GM19455 (cell line): ENCODE data around the gene FAM228B.
"Not testable (repeated sequence)": the region's sequence is repeated elsewhere in the genome, so short reads cannot be mapped to it uniquely, and the experiment has no call there.

Experiments
- ATAC-seq: cut with Tn5 transposase; IDR thresholded peaks from one replicate; pipeline ENCODE4 v1.9.1; 2021; ENCODE audit not compliant: unreplicated experiment

FAM228B gene

DNA sequence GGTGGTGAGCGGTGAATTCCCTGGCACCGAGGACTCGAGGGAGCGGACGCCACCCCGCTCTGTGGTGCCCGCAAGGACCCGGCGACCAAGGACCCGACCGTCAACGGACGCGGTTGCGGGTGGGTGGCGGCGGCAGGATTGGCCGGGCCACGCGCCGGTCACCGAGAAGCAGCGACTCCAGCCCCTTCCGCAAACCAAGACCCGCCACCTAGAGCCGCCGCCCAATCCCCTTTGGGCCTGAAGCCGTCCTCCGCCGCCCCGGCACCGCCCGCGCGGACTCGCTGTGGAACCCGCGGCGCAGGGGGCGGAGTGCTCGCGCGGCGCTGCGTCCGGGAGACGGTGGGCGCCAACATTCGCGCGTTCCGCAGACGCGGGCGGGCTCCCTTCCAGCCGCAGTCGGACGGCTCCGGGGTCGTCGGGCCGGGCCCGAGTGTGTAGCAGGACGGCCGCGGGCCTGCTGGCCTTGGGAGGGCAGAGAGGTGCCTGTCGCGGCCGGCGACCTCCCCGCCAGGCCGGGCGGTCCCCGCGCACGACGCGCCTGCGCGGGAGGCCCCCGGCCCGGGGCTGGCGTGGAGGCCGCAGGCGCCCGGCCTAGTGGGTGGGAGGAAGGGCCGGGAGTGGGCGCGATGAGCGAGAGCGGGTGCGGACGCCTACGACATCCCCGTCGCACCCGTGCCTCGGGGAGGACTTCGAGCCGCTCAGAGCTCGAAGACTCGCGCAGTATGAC is at the start of gene FAM228B, which contains the start of gene PFN4:
TSS of gene FAM228B (plus strand) at position 275 of the 727 bp plus-strand sequence. CDS start 893 bp downstream, outside the sequence.
TSS of gene PFN4 (minus strand) at position 140 of the 727 bp plus-strand sequence. CDS start 799 bp downstream, outside the sequence.
- ATAC-seq, result peak; percentile 96

DNA sequence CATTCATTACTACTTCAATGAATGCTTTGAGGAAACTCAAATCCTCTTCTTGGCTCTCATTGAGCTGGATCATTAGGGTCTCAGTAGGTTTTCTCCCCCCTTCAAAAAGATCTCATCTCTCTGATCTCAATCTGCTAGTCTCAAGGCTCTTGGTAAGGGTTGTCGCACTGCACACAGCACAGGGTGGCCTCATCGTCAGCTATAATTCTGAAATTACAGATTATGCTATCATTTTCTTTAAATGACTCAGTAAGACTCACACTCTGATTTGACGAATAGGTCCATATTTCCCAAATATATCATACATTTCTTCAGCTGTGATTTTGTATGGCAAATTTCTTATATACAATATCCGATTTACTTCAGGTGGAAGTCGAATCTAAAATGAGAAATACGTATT is 49.5 kb upstream of the FAM228B start:
- ATAC-seq, result no peak

DNA sequence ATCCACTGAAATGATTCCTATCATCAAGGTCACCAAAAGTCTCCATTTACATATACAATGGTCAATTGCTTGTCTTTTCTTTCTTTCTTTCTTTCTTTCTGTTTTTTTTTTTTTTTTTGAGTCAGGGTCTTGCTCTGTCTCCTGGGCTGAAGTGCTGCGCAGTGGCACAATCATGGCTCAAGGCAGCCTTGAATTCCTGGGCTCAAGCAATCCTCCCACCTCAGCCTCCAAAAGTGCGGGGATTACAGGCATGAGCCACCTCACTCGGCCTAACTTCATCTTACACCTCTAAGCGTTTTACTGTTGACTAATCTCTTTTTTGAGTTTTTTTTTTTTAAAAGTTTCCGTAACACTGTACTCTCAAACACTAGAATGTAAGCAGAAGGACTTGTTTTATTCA is 48.0 kb upstream of the FAM228B start:
- ATAC-seq, result no peak

DNA sequence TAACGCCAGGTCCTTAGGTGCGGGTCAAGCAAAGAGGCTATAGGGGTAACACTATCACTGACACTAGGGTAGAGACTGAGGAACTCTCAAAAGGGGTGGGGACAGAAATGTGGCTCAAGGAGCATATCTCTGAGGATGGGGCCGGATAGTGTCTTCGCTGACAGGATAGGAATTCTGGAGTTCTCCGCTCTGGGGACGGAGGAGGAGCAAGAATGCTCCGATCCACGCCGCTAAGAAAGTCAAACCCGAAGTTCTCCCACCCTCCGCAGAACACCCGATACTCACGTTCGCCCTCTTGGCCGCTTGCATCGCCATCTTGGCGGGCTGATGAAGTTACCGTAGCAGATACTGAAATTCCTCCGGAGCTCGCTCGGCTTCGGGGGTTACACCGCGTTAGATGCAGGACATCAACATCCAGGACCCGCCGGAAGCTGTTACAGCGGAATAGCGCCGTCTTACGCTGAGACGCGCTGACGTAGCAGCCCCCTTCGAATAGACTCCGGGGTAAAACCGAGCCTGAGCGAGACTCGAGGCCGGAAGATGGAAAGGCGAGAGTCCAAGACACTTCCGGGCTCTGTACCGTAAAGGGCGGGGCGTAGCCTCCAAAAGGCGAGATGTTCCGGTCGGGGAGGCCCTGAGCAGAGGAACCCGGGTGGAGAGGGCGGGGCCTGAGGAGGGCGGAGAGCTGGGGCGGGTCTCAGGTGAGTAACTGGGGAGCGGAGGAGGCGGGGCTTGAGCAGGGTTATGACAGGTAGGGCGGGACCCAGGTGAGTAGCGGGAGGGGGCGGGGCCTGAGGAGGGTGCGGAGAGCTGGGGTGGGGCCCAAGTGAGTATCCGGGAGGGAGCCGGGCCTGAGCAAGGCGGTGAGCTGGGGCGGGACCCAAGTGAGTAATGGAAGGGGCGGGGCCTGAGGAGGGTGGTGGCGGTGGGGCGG is 47.1 kb upstream of the FAM228B start, which contains the start of gene SF3B6:
TSS of gene SF3B6 (minus strand) at position 412 of the 934 bp plus-strand sequence. CDS start at position 315, 97 bp downstream.
- ATAC-seq, result peak; percentile 95

DNA sequence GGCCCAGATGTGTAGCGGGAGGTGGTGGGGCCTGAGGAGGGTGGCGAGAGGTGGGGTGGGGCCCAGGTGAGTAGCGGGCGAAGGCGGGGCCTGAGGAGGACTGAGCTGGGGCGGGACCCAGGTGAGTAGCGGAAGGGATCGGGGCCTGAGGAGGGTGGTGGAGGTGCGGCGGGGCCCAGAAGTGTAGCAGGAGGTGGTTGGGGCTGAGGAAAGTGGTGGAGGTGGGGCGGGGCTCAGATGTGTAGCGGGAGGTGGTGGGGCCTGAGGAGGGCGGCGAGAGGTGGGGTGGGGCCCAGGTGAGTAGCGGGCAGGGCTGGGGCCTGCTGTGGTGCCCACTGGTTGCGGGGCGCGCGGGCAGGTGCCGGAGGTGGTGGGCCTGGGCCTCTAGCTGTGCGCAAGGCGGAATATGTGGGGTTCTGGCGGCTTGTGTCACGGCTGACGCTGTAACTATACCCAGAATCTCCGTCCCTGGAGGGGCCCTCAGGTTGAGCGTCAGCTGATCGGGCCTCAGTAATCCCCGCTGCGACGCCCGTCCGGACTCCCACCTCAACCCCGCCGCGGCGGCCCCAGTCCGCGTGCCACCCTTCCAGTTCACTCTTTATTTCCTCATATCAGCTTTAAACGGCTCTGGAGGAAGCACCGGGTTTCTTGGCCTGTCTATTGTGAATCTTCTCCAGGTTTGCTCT is 46.3 kb upstream of the FAM228B start:
- ATAC-seq, result peak; percentile 7

DNA sequence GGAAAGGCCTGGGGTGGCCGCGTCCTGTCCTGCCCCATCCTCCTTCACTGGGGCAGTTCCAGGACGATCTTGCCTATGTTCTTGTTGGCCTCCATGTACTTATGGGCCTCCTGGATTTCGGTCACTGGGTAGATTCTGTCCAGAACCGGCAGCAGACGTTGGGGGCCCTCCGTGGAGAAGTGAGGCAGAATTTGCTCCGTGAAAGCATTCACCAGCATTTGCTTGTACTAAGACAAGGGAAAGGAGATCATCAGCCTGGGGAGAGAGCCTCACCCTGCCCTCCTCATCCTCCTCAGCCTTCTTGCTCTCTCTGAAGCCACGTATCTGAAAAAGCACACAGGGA is 45.8 kb upstream of the FAM228B start:
- ATAC-seq, result no peak

DNA sequence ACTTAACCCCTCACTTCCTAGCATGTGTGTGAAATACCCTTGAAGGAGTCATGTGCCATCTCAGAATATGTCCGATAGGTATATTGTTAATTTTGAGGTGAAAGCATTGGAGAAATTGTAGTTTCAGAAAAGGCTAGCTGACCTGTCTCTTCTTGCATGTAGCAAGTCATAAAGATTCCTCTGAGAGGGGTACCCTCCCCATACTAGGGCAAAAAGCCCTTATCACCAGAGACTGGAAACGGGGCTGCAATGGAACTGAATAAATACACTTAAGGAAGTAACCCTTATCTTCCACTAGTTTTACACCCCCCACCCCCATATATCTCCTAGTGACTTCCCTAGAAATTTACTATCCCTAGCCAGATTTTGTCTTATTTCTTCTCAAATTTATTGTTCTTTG is 45.4 kb upstream of the FAM228B start:
- ATAC-seq, result no peak

DNA sequence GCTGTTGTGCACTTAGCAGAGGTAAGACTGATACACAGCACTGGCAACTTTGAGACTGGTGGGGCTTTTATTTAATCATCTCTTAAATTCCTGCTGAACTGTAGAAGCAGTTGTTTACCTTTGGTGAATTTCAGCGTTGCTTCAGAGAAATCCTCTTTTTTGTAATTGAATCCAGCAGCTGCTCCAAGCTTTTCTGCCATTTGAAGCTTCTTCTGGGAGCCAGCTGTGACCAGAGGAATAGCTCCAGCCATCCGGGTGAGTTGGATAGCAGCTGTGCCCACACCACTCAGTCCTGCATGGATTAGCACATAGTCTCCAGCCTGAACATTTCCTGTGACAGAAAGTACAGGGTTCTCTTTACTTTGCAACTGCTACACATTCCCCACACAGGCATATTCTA is 42.6 kb upstream of the FAM228B start:
- no peak for ATAC-seq

DNA sequence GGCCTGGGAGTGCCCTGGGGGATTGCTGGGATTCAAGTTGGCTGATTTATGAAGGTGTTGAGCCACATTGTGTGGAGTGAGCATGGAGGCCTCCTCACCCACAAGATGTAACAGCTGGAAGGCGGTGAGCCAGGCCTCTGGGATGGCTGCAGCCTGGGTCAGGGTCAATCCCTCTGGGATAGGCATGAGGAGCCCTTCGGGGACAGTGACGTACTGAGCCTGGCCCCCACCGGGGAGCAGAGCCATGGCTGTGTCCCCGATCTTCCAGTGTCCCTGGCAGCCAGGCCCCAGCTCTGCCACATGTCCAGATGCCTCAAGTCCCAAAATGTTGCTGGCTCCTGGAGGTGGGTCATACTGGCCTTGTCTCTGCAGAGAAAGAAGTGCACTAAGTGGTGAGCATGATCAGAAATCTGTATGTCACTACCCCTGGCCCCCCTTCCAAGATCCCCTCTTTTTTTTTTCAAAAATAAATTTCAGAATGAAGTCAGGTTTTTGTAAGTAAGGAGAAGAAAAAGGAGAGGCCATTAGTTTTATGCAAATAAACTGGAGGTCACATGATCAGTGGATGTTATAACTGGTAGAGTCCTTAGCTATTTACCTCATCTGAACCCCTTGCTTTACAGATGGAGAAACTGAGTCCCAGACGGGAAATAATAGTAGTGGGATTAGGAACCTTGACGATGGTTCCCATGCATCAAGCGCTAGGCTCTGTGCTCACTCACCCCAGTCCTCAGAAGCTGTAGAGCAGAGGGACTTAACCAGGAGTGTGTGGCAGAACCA is 40.3 kb upstream of the FAM228B start:
- ATAC-seq, result no peak

DNA sequence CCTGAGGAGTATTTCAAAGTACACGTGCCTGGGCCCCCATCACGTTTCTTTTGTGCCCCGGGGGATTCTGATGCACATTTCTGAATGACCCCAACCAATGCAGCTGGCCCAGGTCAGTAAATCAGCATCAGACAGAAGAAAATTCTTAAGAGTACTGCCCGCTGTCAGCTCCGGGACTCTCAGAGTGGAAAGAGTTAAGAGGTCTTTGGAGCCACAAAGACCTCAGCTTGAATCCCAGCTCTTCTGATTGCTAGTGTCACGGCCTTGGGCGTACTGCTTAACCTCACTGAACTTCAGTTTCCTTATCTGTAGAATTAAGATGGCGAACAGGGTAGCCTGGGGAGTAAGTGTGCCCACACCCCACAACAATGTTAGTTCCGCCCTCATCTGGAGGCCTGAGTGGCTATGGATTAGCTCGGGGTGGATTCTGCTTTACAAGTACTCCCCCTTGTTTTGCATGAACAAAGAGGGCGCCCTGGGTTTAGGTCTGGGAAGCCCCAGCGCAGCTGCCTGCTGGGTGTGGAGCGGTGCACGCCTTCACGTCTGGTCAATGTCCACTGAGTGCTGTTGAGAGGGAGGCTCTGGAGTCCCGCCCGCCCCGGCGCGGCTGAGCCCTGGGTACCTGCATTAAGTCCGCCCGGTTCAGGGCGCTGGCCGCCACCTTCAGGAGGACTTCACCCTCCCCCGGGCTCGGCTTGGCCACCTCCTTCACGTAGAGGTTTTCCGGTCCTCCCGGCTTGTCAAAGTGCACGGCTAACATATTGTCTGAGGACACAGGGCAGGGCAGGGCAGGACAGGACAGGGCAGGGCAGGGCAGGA is 39.5 kb upstream of the FAM228B start:
- ATAC-seq, result peak; percentile 75

DNA sequence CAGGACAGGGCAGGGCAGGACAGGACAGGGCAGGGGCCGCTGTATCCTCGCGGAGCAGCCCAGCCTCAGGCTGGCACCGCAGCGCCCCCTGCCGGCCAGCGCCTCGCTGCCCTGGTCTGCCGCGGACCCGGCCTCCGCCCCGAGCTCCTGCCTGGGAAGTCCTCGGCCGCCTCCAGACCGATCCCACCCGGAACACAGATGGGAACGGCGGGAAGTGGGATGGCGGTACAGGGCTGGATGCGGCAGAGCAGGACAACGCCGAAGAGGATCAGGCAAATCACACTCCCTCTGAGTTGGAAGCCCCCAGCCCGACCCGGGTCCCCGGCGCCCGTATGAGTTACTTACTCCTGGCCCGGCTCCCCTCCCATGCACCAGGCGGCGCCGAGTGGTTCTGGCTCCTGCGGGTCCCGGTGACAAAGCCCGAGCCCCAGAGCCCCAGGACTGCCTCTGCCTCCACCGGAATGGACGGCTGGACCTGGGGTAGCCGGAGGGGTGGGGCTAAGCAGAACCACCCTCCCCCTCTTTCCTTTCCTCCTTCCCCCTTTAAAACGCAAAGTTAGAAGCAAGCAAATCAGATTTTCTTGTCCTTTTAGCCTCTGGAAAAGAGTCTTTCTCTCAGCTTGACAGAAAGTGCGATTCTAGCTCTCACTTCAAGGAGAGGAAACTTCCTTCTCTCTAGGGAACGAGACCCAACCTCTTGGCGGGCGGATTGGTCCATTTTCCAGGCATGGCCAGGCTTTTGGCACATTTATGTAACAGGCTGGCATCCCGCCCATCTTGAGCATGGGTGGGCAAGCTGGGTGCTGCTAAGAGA is 38.7 kb upstream of the FAM228B start, which contains the start of gene TP53I3:
TSS of gene TP53I3 (minus strand) at position 449 of the 814 bp plus-strand sequence. CDS start 508 bp downstream, outside the sequence.
- peak; percentile 79 for ATAC-seq

DNA sequence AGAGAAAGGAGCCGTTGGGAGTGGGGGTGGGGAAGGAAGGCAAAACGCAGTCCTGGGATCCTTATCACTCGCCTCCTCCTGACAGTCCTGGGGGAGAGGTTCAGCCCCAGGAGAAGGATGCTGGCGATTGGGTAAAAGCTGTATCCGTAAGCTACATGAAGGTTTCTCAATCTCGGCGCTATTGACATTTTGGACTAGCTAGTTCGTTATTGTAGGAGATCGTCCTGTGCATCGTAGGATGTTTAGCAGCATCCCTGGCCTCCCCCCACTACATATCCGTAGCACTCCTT is 38.1 kb upstream of the FAM228B start:
- no peak for ATAC-seq

DNA sequence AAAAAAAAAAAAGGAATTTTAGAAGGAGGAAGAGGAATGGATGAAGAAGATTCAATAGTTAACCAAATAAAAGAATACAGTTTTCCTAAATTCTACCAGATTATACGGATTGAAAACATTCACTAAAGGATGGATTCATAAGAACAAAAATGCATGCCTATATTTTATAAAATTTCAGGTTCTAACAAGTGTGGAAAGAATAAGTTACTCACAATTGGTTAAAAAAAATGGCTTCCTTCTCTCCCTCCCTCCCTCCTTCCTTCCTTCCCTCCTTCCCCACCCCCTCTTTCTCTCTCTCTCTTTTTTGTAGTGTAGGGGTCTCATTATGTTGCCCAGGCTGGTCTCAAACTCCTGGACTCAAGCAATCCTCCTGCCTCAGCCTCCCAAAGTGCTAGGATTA is 37.0 kb upstream of the FAM228B start:
- no peak for ATAC-seq

DNA sequence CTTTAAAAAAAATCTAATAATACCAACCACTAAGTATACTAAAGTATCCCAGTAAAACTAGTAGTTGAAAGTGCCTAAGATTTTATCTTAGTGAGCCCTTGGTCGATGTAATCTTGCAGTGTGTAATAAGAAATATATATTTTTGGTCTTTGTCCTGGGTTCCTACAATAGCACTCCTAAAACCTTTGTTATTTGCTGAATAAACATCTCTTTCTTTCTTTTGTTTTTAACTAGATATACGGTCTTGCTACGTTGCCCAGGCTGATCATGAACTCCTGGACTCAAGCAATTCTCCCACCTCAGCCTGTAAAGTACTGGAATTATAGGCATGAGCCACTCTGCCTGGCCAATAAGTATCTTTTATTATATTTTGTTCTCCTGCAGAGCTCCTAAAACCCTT is 36.2 kb upstream of the FAM228B start:
- ATAC-seq, result no peak

DNA sequence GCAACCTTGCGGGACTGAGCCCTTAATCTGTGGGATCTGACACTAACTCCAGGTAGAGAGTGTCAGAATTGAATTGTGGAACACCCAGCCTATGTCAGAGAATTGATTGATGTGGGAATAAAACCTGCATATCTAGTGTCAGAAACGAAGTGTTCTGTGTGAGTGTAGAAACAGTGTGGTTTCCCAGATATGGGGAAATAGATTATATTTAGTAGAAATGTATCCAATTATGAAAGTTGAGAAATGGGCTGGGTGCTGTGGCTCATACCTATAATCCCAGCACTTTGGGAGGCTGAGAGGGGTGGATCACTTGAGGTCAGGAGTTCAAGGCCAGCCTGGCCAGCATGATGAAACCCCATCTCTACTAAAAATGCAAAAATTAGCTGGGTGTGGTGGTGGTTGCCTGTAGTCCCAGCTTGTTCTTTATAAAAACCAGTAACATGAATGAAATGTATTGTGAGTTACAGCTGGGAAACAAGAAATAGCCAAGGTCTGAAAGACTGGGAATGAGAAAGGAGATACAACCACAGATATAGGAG is 34.4 kb upstream of the FAM228B start:
- no peak for ATAC-seq

DNA sequence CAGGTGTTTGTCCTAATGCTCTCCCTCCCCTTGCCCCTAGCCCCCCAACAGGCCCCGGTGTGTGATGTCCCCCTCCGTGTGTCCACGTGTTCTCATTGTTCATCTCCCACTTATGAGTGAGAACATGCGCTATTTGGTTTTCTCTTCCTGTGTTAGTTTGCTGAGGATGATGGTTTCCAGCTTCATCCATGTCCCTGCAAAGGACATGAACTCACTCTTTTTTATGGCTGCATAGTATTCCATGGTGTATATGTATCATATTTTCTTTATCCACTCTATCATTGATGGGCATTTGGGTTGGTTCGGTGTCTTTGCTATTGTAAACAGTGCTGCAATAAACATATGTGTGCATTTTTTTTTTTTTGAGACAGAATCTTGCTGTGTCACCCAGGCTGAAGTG is 30.0 kb upstream of the FAM228B start:
- not testable (repeated sequence) for ATAC-seq

DNA sequence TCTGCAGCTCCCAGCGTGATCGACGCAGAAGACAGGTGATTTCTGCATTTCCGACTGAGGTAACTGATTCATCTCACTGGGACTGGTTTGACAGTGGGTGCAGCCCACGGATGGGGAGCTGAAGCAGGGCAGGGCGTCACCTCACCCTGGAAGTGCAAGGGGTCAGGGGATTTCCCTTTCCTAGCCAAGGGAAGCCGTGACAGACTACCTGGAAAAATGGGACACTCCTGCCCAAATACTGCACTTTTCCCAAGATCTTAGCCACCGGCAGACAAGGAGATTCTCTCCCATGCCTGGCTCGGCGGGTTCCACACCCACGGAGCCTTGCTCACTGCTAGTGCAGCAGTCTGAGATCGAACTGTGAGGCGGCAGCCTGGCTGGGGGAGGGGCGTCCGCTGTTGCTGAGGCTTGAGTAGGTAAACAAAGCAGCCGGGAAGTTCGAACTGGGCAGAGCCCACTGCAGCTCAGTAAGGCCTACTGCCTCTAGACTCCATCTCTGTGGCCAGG is 28.0 kb upstream of the FAM228B start:
- not testable (repeated sequence) for ATAC-seq

DNA sequence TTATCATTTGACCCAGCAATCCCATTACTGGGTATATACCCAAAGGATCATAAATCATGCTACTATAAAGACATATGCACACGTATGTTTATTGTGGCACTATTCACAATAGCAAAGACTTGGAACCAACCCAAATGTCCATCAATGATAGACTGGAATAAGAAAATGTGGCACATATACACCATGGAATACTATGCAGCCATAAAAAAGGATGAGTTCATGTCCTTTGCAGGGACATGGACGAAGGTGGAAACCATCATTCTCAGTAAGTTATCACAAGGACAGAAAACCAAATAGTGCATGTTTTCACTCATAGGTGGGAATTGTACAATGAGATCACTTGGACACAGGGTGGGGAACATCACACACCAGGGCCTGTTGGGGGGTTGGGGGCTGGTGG is 22.5 kb upstream of the FAM228B start:
- ATAC-seq, result not testable (repeated sequence)
